ENCODE results near the gene SSH2.

The SSH2 gene

GRCh38 chr17:29776026-29776425 lies 154.0 kb downstream of the SSH2 start:
- no peak for TF ChIP-seq CTCF (IDR thresholded peaks at IDR 0.05)
- Histone ChIP-seq H3K4me3 (no peak overlapping the region), H3K27ac (no peak overlapping the region)
- no peak for DNase-seq (ENCODE audit: low spot score)

DNA sequence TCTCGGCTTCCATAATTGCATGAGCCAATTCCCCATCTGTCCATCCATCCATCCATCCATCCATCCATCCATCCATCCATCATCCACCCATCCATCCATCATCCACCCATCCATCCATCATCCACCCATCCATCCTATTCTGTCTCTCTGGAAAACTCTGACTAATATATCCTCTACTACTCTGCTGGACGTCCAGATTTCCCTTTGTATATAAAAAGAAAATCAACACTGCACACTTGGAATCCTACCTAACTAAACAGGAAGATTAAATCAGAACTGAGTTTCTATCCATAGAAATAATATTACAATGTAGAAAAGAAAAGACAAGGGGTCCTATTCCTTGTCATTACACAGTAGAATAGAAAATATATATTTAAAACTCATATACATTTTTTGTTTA lies 157.0 kb downstream of the SSH2 start:
- DNase-seq (ENCODE audit: low spot score) = no peak
- TF ChIP-seq CTCF (IDR thresholded peaks at IDR 0.05) = no peak
- H3K4me3 ChIP-seq = no peak overlapping the region
- H3K27ac ChIP-seq = no peak overlapping the region

GRCh38 chr17:29771546-29771945 lies 158.5 kb downstream of the SSH2 start:
- Histone ChIP-seq H3K4me3 (no peak overlapping the region), H3K27ac (no peak overlapping the region)
- TF ChIP-seq CTCF (IDR thresholded peaks at IDR 0.05) = no peak
- no peak for DNase-seq (ENCODE audit: low spot score)

GRCh38 chr17:29769225-29769624 lies 160.8 kb downstream of the SSH2 start:
- TF ChIP-seq CTCF (IDR thresholded peaks at IDR 0.05) = no peak
- no peak overlapping the region for H3K4me3 ChIP-seq
- DNase-seq (ENCODE audit: low spot score) = no peak
- no peak overlapping the region for H3K27ac ChIP-seq

DNA sequence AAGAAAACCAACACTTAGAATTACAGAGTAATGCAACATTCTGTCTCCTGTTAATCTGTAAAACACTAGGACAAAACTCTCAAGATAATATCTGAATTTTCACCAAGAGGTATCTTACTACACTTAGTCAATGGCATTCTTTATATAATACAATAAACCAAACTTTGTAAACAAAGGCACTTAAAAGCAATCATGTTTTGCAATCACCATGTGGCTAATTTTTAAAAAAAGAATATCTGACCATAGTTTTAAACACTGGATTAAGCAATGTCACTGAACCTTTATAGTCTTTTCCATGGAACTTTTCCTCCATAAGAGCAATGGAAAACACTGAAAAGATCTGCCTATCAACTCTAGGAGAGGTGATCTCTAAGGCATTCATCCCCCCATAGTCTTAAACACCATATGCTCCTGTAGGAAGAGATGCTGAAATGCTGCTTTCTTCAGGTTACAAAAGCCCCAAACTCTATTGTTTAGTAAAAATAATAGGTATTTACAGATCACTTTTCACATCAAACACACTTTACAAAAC lies 163.2 kb downstream of the SSH2 start:
- no peak for TF ChIP-seq CTCF (IDR thresholded peaks at IDR 0.05)
- Histone ChIP-seq H3K27ac (no peak overlapping the region), H3K4me3 (no peak overlapping the region)
- no peak for DNase-seq (ENCODE audit: low spot score)

GRCh38 chr17:29764748-29765147 lies 165.3 kb downstream of the SSH2 start:
- Histone ChIP-seq H3K27ac (no peak overlapping the region), H3K4me3 (no peak overlapping the region)
- no peak for TF ChIP-seq CTCF (IDR thresholded peaks at IDR 0.05)
- DNase-seq (ENCODE audit: low spot score) = no peak

DNA sequence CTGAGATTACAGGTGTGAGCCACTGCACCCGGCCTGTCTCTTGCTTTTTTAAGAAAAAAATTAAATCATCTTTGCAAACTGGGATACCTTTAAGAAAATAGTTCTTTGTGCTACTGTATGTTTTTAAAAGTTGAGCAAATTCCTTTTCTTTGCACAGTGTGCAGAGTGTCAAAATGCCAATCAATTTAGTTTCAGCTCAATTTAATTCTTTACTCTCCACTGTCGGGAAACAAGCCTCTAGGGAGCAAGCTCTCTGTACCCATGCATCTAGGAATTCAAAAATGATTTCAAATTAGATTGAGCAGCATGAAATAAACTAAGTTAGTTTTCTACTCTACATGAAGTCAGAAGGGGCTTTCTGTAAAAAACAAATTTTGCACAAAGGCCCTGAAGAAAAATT lies 165.8 kb downstream of the SSH2 start:
- TF ChIP-seq CTCF (IDR thresholded peaks at IDR 0.05) = no peak
- H3K4me3 ChIP-seq = no peak overlapping the region
- DNase-seq (ENCODE audit: low spot score) = no peak
- H3K27ac ChIP-seq = no peak overlapping the region

All from coronary artery (tissue), 2 donors.